Ectodermal cell (in vitro differentiated cells): ENCODE data around the gene CERS2.

ENCODE experiments used
- H3K27ac ChIP-seq: 2 replicates; pipeline ENCODE4 v1.7.0; 2013; ENCODE audit warnings: mild to moderate bottlenecking, low read depth, low read length; ENCODE audit not compliant: insufficient read depth, poor library complexity, severe bottlenecking
- H3K27me3 ChIP-seq: 2 replicates; pipeline ENCODE4 v1.7.0; 2013; ENCODE audit warnings: mild to moderate bottlenecking, low read length; ENCODE audit not compliant: insufficient read depth, control insufficient read depth, poor library complexity, severe bottlenecking
- H3K36me3 ChIP-seq: one replicate; pipeline ENCODE4 v1.7.0; 2013; ENCODE audit warnings: low read length; ENCODE audit not compliant: control insufficient read depth, insufficient read depth
- H3K4me1 ChIP-seq: one replicate; pipeline ENCODE4 v1.7.0; 2013; ENCODE audit warnings: low read length; ENCODE audit not compliant: control insufficient read depth, insufficient read depth
- H3K4me3 ChIP-seq: 2 replicates; pipeline ENCODE4 v1.7.0; 2013; ENCODE audit warnings: low read depth, low read length, control low read depth; ENCODE audit not compliant: insufficient read depth
- H3K9me3 ChIP-seq: 2 replicates; pipeline ENCODE4 v1.7.0; 2013; ENCODE audit warnings: mild to moderate bottlenecking, low read length, moderate library complexity; ENCODE audit not compliant: control insufficient read depth
- WGBS, 2 experiments: methylation state at CpG; one replicate each; pipeline ENCODE4 v1.1.7; 2013; ENCODE audit warnings: missing lambda C conversion rate in 2 of 2; 5-methylcytosine and 5-hydroxymethylcytosine counted together

CERS2 gene

DNA sequence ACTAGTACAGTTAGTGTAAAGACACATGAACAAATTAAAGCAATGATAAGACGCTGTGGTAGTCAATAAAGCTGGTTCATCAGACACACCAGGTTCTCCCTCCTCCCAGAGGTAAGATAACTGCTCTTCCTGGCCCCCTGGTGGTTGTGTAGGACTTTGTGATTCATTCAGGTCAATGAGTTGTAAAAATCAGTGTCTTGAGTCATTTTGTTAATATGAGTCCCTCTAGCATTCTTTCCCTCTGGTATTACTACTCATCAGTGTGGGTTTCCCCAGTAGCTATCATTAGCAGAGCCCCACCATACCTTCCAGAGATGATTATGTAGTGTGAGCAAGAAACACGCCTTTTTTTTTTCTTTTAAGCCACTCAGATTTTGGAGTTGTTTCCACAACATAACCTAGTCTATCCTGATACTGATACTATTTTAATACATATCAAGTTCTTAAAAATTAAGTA lies 52.1 kb downstream of the CERS2 start:
- Histone ChIP-seq H3K9me3 (no peaks in the 10 kb centered on the region), H3K4me1 (peaks cover 2% of the 10 kb centered on the region), H3K4me3 (no peak overlapping the region), H3K27ac (no peak overlapping the region), H3K36me3 (peaks cover 2% of the 10 kb centered on the region), H3K27me3 (no peaks in the 10 kb centered on the region)
- 8 to 68% methylated on average over 1 to 2 of the region's 2 CpGs for WGBS, 2 experiments

DNA sequence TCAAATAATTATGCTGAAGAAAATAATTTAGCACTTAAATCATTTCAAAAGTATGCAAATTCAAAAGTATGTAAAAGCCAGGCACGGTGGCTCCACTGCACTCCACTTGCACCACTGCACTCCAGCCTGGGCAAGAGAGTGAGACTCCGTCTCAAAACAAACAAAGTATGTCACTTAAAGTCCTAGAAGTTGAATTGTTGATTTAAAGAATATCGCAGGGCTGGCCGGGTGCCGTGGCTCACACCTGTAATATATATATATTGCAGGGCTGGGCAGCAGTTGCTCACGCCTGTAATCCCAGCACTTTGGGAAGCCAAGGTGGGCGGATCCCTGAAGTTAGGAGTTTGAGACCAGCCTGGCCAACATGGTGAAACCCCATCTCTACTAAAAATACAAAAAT lies 57.2 kb downstream of the CERS2 start:
- Histone ChIP-seq H3K27ac (no peak overlapping the region), H3K9me3 (no peaks in the 10 kb centered on the region), H3K27me3 (no peaks in the 10 kb centered on the region), H3K4me3 (no peak overlapping the region), H3K4me1 (no peaks in the 10 kb centered on the region), H3K36me3 (no peaks in the 10 kb centered on the region)
- WGBS, 2 experiments: 95 to 96% methylated on average over 7 of the region's 7 CpGs
